Neural progenitor cell (in vitro differentiated cells): ENCODE data around the gene ZCCHC7.

Source experiments
- EZH2 ChIP-seq: fragments of 200-600 bp; sonication (generic); IDR thresholded peaks from 2 replicates; pipeline ENCODE4 v1.6.1; 2017; ENCODE audit warnings: antibody characterized with exemption, mild to moderate bottlenecking, moderate library complexity
- TF ChIP-seq, protein P1 (sequence below): fragments of 200-600 bp; sonication (generic); IDR thresholded peaks from 2 replicates; pipeline ENCODE4 v1.5.1; 2017; ENCODE audit warnings: antibody characterized with exemption, mild to moderate bottlenecking

DNA sequence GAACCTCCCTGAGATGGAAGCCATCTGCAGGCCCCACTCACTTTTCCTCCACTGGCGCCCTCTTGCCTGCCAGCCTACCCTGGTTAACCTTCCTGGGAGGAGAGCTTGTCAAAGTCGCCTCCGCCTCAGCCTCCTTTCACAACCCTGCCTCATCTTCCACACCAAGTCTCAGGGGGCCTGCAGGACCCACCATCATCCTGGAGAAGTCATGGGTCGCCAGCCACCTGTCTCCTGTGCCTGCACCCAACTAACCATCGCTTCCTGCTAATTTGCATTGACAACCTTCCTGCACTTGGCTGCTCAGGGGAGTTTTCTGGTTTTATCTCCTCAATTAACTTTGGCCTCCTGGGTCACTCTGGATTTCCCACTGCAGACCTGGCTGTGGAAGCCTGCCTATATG, 249.3 kb downstream of the ZCCHC7 start:
- no peak for TF ChIP-seq EZH2
- TF ChIP-seq, protein P1, sequence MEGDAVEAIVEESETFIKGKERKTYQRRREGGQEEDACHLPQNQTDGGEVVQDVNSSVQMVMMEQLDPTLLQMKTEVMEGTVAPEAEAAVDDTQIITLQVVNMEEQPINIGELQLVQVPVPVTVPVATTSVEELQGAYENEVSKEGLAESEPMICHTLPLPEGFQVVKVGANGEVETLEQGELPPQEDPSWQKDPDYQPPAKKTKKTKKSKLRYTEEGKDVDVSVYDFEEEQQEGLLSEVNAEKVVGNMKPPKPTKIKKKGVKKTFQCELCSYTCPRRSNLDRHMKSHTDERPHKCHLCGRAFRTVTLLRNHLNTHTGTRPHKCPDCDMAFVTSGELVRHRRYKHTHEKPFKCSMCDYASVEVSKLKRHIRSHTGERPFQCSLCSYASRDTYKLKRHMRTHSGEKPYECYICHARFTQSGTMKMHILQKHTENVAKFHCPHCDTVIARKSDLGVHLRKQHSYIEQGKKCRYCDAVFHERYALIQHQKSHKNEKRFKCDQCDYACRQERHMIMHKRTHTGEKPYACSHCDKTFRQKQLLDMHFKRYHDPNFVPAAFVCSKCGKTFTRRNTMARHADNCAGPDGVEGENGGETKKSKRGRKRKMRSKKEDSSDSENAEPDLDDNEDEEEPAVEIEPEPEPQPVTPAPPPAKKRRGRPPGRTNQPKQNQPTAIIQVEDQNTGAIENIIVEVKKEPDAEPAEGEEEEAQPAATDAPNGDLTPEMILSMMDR, result no peak
